GM10248 (cell line): ENCODE data around the gene CYP26B1.

ENCODE experiments used
- CTCF ChIA-PET: fragments of 300-600 bp; sonication (Branson Sonifier 250); formaldehyde crosslinking; extraction: SDS; loops from one replicate; lab custom pipeline; 2021; ENCODE audit warnings: antibody characterized with exemption; lab: Yijun Ruan, JAX
- POLR2A ChIA-PET: fragments of 350-650 bp; sonication (Branson Sonifier 250); formaldehyde crosslinking; extraction: SDS; loops from one replicate; lab custom pipeline; 2020; ENCODE audit warnings: antibody characterized with exemption; lab: Yijun Ruan, JAX
- DNase-seq: peaks from one replicate; pipeline ENCODE4 v3.0.0; 2012; ENCODE audit errors: extremely low spot score
- TF ChIP-seq, protein P1 (sequence below): IDR thresholded peaks from 2 replicates; pipeline ENCODE4 v1.5.1; 2012; ENCODE audit warnings: mild to moderate bottlenecking, low read depth; ENCODE audit errors: extremely low read depth, missing control alignments, control extremely low read depth

The CYP26B1 gene

GRCh38 chr2:72136933-72137497 lies 10.6 kb downstream of the CYP26B1 start:
- ChIA-PET POLR2A (no interaction called here), CTCF (interaction anchor here (0.8 to 1.6 kb wide), 6 partner anchors 9 to 29 kb away, joined by 3 to 5 read pairs (median 4); no protein-coding TSS in a partner anchor)
- DNase-seq: no peak
- TF ChIP-seq, protein P1, sequence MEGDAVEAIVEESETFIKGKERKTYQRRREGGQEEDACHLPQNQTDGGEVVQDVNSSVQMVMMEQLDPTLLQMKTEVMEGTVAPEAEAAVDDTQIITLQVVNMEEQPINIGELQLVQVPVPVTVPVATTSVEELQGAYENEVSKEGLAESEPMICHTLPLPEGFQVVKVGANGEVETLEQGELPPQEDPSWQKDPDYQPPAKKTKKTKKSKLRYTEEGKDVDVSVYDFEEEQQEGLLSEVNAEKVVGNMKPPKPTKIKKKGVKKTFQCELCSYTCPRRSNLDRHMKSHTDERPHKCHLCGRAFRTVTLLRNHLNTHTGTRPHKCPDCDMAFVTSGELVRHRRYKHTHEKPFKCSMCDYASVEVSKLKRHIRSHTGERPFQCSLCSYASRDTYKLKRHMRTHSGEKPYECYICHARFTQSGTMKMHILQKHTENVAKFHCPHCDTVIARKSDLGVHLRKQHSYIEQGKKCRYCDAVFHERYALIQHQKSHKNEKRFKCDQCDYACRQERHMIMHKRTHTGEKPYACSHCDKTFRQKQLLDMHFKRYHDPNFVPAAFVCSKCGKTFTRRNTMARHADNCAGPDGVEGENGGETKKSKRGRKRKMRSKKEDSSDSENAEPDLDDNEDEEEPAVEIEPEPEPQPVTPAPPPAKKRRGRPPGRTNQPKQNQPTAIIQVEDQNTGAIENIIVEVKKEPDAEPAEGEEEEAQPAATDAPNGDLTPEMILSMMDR: no peak

- ChIA-PET CTCF (interaction anchor here (1.6 kb wide), 1 partner anchor 23 kb away, joined by 3 read pairs; no protein-coding TSS in a partner anchor), POLR2A (no interaction called here)
- DNase-seq: no peak
- TF ChIP-seq, protein P1: no peak
Observed at GRCh38 chr2:72136331-72136730, 11.3 kb downstream of the CYP26B1 start.

DNA sequence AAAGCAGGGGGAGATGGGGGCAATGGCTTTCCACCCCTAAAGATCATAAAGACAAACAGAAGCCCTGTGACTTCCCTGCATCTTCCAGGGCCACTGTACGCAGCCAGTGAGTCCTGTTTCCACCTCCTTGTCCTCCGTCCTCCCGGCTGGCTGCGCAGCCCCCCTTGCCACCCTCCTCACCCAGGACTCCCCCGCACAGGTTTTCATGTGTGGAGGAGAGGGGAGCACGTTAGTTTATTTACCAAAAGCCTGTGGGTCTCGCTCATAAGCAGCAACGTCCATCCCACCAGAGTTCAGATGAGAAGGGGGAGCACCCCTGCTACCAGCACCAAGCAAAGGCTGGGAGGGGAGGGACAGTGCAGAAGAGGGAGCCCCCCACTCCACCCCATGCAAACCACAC lies 11.7 kb downstream of the CYP26B1 start:
- ChIA-PET POLR2A (no interaction called here), CTCF (interaction anchor here (1.6 kb wide), 1 partner anchor 23 kb away, joined by 3 read pairs; no protein-coding TSS in a partner anchor)
- no peak for DNase-seq
- TF ChIP-seq, protein P1: no peak

GRCh38 chr2:72134997-72135800 lies 12.5 kb downstream of the CYP26B1 start:
- ChIA-PET POLR2A (no interaction called here), CTCF (no interaction called here)
- TF ChIP-seq, protein P1: no peak
- DNase-seq: no peak

DNA sequence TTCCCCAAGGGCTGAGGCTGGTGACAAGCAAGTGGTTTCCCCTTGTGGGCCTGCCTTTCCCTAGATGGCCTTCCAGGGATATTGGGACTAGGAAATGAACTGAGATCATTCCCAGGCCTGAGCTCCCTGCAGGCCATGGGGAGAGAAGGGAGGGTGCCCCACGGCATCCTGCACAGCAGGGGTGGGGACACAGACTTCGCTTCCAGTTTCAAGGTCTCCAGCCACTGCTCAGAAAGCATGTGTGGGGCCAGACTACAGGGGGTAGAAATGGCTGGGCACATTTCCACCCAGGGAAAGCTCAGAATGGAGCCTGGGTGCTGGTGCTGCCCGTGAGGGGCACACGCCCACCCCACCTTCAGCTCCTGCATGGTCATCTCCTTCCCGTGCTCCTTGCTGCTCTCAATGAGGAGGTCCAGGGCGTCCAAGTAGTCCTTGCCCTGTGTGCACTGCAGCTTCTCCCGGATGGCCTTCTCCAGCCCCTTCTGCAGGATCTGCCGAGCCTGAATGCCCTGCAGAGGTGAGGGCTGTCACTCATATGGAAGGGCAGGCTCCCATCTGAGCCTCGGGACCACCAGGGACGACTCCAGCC lies 13.2 kb downstream of the CYP26B1 start:
- CTCF ChIA-PET: no interaction called here
- POLR2A ChIA-PET: no interaction called here
- TF ChIP-seq, protein P1: no peak
- DNase-seq: no peak

GRCh38 chr2:72133721-72134407 lies 13.8 kb downstream of the CYP26B1 start:
- TF ChIP-seq, protein P1: no peak
- ChIA-PET CTCF (no interaction called here), POLR2A (no interaction called here)

More at GRCh38 chr2:72133721-72134407, 13.8 kb downstream of the CYP26B1 start:
- no peak for DNase-seq
